NB4 (cell line): Measurements from ENCODE around the gene GMPR.

Experiments used
- DNase-seq: peaks from one replicate; pipeline ENCODE4 v3.0.0; 2010; ENCODE audit warnings: low read depth
- H3K4me3 ChIP-seq: one replicate; pipeline ENCODE4 v1.5.1; 2011; ENCODE audit warnings: mild to moderate bottlenecking, low read depth, low read length, moderate library complexity
- MYC ChIP-seq: IDR thresholded peaks from 2 replicates; pipeline ENCODE4 v1.6.1; 2011; ENCODE audit warnings: low read depth, low read length
- POLR2A ChIP-seq: IDR thresholded peaks from 2 replicates; pipeline ENCODE4 v1.6.1; 2011; ENCODE audit warnings: mild to moderate bottlenecking; ENCODE audit not compliant: insufficient read length; ENCODE audit errors: extremely low read depth
- TF ChIP-seq, protein P1 (sequence below): IDR thresholded peaks from one replicate; pipeline ENCODE4 v1.5.1; 2012; ENCODE audit warnings: low read depth, low read length
- TF ChIP-seq, protein P2 (sequence below): IDR thresholded peaks from 2 replicates; pipeline ENCODE4 v1.6.1; 2011; ENCODE audit warnings: low read depth, low read length

Gene GMPR

DNA sequence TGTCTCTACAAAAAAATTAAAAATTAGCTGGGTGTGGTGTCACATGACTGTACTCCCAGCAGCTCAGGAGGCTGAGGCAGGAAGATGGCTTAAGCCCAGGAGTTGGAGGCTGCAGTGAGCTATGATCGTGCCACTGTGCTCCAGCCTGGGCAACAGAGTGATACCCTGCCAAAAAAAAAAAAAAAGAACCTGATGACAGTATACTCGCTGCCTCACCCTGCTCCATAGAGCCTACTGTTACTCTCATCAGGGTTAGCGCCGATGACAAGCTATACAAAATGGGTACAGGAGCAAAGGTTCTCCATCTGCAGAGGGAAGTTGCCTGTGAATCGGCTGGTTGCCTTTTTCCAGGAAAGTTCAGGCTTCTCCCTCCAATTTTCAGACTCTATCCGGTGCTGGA lies 53.4 kb downstream of the GMPR start:
- no peak overlapping the region for H3K4me3 ChIP-seq
- no peak for TF ChIP-seq MYC
- TF ChIP-seq, protein P1, sequence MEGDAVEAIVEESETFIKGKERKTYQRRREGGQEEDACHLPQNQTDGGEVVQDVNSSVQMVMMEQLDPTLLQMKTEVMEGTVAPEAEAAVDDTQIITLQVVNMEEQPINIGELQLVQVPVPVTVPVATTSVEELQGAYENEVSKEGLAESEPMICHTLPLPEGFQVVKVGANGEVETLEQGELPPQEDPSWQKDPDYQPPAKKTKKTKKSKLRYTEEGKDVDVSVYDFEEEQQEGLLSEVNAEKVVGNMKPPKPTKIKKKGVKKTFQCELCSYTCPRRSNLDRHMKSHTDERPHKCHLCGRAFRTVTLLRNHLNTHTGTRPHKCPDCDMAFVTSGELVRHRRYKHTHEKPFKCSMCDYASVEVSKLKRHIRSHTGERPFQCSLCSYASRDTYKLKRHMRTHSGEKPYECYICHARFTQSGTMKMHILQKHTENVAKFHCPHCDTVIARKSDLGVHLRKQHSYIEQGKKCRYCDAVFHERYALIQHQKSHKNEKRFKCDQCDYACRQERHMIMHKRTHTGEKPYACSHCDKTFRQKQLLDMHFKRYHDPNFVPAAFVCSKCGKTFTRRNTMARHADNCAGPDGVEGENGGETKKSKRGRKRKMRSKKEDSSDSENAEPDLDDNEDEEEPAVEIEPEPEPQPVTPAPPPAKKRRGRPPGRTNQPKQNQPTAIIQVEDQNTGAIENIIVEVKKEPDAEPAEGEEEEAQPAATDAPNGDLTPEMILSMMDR = no peak
- TF ChIP-seq POLR2A = no peak
- TF ChIP-seq, protein P2, sequence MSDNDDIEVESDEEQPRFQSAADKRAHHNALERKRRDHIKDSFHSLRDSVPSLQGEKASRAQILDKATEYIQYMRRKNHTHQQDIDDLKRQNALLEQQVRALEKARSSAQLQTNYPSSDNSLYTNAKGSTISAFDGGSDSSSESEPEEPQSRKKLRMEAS = no peak
- no peak for DNase-seq

DNA sequence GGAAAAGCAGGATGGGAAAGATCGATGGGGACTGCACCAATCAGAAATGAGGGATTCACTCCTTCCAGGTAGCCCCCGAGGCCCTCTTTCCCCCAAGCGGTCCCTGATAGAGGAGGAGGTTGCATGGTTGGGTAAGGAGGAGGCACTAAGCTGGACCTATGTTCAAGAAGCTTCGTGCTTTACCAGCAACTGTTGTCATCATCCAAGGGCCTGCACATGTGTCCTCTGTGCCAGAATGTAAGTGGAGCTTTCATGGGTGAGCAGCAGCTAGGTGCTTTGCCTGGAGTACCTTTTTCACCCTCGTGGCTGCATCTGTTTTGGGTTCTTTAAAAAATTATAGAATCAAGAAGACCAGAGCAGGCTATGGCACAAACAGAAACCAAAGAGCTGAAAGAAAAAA lies 54.0 kb downstream of the GMPR start:
- TF ChIP-seq MYC (no peak), POLR2A (no peak)
- TF ChIP-seq, protein P1 = no peak
- TF ChIP-seq, protein P2 = no peak
- H3K4me3 ChIP-seq = no peak overlapping the region
- DNase-seq = no peak

DNA sequence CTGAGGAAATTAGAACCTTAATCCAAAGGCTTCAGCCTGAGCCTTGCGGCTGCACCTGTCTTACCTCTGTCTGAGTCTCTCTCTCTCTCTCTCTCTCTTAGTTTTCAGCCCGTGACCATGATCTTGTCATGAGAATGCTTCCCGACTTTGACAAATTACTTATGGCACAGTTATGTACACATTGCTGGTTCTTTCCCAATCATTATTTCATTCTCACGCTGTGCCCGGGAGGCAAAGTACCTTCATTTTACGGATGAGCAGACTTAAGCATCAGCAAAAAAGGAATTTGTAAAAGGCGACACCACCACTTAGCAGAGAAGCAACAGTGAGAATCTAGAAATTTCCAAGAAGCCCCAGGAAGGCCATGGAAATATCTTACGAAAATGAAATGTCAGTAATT lies 54.6 kb downstream of the GMPR start:
- TF ChIP-seq, protein P2 = no peak
- TF ChIP-seq MYC (no peak), POLR2A (no peak)
- TF ChIP-seq, protein P1 = no peak
- H3K4me3 ChIP-seq = no peak overlapping the region
- no peak for DNase-seq

DNA sequence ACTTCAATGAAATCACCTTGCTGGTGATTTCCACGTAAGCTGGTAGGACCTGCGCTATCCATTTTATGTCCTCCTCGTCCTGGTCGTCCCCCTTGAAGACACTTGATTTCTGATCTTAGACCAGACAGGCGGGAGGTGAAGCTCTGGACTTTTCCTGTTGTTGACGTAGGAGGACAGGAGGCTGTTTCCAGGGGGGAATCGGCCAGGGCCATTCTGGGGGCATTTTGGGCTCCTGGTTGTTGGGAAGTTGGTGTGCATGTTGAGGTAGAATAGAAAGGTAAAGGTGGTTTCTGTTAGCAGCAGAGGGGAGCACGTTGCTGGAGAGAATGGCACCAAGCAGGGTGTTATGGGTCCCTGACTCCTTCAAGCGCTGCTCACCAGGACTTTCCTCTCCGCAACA lies 56.0 kb downstream of the GMPR start:
- H3K4me3 ChIP-seq = no peak overlapping the region
- TF ChIP-seq, protein P1 = no peak
- no peak for TF ChIP-seq MYC
- TF ChIP-seq, protein P2 = no peak
- TF ChIP-seq POLR2A = no peak
- DNase-seq = no peak

DNA sequence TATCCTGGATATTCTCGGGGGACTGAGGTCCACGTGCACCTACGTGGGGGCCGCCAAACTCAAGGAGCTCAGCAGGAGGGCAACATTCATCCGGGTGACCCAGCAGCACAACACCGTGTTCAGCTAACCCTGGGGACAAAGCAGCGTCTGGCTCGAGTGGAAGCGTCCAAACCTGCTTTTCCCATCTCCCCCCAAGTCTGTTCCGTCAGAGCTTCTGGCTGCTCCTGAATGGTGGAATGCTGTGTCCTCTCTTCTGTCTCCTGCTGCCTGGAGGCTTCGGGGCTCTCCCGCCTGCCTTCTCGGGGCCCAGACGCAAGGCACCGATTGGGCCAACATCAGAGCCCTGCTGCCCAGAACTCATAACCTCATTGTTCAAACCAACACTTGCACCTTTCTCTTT lies 56.7 kb downstream of the GMPR start:
- TF ChIP-seq POLR2A = no peak
- TF ChIP-seq, protein P2 = no peak
- TF ChIP-seq, protein P1 = no peak
- no peak for TF ChIP-seq MYC
- DNase-seq = no peak
- no peak overlapping the region for H3K4me3 ChIP-seq

DNA sequence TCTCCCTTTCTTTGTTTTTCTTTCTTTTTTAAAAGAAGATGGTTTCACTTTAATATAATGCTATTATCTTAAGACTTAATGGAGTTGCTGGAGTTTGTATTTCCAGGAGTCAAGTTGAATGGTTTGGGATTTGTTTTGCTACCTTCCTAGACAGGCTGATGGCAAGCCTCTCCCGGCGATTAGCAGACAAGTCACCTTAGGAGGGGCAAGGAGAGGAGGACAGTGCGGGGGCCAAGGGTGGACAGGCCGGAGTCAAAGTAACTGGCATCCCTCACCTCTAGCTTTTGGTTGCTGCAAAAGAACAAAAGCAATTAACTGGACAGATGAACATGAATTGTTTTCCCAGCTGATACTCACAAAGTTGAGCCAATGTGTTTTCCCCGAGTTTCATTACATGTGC lies 57.1 kb downstream of the GMPR start:
- TF ChIP-seq, protein P2 = no peak
- TF ChIP-seq POLR2A (no peak), MYC (no peak)
- TF ChIP-seq, protein P1 = no peak
- H3K4me3 ChIP-seq = no peak overlapping the region
- no peak for DNase-seq
